Measurements from ENCODE around the gene LIN54. TPM values are rescaled to one million over a fixed set of nuclear protein-coding genes. Genes with fewer than 3 reads are reported as not detected.
A peak's percentile ranks its signal among the peaks of the same experiment; 100 is the strongest.
"Not testable (repeated sequence)": the region's sequence is repeated elsewhere in the genome, so short reads cannot be mapped to it uniquely, and the experiment has no call there.

LIN54 gene
- total RNA-seq, 1 experiment from 2014 or later = 17.5 TPM

GRCh38 chr4:82951196-82951595 is 59.4 kb downstream of the LIN54 start:
- DNase-seq (ENCODE audit: low spot score) = no peak

- DNase-seq (ENCODE audit: low spot score) = no peak
Measured at GRCh38 chr4:82948647-82949204, 61.9 kb downstream of the LIN54 start.

DNA sequence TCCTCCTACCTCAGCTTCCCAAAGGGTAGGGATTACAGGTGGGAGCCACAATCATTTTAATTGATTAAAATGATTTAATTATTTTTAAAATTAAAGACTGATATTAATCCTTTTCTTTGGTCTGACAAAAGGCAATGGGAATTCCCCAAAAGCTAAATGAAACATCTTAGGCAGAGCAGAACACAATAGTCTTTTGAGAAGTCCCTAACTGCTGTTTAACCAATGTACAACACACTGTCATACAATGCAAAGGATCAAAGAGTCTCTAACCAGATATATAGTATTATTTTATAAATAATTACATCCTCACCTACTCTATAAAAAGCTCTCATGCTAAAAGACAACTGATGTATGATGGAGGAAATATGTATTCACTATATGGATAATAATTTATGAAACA is 63.1 kb downstream of the LIN54 start:
- DNase-seq (ENCODE audit: low spot score) = no peak

DNA sequence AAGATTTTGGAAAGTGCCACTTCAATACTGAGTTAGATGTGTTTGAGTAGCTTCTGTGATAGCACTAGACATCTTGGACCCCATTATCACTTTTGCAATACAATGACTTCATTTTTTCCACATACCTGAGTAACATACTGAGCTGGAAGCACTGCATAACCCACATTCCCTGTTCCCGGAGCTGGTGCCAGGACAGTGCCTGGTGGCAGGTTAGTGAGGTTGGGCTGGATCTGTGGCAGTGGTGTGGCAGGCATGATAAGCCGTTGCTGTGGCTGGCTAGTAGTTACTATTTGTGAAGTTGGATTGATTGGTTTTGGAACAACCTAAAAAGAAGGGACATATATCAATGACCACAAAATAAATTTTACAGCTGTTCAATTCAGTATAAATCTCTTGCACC is 71.2 kb downstream of the LIN54 start:
- no peak for DNase-seq (ENCODE audit: low spot score)

DNA sequence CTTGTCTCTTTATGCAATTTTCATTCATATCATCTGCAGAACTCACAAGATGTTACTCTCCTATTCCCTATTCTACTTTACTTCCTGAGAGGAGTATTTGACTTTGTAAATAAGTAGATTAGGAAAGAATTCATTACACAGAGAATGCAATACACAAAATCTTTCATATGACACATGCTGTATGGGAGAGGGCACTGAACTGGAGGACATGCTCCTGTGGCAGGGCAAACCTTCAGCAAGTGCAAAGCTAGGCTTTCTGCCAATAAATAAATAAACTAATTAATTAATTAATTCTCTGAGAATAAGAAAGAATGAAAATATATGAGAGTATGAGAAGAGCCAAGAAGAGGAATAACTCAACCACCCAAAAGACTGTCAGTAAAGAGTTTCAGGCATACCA is 76.2 kb downstream of the LIN54 start:
- DNase-seq (ENCODE audit: low spot score) = no peak

DNA sequence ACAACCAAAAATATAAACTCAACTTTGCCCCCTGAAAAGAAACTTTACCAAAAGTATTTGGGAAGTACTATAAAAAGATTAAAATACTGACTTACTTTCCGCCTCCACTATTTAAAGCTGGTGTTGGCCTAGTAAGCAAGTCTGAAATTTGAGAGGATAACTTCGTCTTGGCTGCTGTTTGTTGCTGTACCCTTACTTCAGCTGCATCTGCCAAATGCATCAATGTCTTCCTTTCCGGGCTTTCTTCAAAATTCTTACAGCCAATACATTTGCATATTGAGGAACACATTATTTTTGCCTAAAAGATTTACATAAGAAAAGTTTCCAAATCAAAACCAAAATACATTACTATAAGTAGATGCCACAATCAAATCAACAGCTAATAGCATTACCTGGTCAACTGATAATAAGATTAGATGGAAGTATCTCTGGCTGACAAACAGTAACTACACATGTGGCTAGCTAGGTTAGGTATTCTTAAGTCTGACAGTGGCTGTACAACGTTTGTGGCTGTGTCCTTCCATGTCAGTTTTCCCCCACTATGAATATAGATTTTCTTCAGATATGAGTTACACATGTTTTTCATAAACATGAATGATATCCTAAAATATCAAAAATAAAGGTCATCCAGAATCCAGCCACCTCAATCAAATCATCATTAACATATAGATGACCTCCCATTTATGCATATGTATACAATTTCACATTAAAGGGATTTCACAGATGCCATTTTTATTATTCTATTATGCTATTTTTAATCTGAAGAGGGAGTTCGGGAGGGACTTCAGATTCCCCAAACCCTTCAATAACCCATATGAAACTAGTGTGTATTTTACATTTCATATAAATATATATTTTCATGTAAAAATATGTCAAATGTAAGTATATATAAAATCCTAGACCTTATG is 79.5 kb downstream of the LIN54 start:
- DNase-seq (ENCODE audit: low spot score) = no peak

GRCh38 chr4:82921795-82922194 is 88.8 kb downstream of the LIN54 start:
- DNase-seq (ENCODE audit: low spot score) = no peak

DNA sequence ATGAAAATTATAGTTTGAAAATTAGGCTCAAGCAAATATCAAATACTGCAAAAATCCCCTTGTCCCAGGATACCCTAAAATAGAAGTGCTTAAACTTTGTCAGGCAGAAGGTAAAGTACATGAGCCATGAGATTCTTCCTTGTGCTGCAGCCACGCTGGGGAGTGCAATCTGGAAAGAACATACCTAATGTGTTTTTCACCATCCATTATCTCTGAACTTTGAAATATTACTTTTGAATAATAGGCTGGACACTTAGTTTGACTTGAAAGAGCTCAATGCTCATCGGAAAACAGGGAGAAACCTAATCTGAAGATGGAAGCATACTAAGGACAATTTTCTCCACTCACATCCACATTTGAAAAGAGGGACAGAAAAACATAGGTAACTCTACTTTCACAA is 91.2 kb downstream of the LIN54 start:
- no peak for DNase-seq (ENCODE audit: low spot score)

- no peak for DNase-seq (ENCODE audit: low spot score)
Measured at GRCh38 chr4:82918091-82918490, 92.5 kb downstream of the LIN54 start.

GRCh38 chr4:82913968-82914367 is 96.7 kb downstream of the LIN54 start:
- DNase-seq (ENCODE audit: low spot score) = not testable (repeated sequence)

DNA sequence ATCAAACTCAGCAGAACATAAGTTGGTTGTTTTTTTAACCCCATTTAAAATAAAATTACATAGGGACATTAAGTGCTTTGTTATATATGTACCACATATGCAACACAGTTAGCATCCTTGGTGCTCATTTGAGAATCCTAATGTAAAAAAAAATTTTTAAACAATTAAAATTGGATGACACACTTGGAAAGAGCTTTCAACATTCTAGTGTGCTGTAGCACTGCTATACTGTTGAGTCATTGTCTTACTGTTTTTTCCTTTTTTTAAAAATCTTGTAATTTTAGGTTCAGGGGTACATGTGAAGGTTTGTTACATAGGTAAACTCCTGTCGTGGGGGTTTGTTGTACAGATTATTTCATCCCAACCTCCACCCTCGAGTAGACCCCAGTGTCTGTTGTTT is 97.3 kb downstream of the LIN54 start:
- no peak for DNase-seq (ENCODE audit: low spot score)

DNA sequence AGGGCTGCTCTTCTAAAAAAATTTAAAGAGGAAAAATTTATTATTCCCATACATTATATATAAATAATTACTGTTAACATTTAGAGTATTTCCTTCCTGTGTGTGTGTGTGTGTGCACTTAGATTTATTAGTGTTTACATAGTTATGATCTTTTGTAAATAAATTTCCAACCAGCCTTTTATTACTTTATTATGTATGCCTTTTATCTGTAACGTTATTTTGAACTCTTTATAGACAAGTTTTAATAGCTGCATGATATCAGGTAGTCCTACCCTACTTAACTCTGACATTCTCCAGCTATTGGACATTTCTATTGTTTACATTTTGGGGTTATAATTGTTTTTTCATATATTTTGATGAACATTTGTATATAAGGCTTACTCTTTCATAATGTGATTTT is 101.3 kb downstream of the LIN54 start:
- no peak for DNase-seq (ENCODE audit: low spot score)

DNA sequence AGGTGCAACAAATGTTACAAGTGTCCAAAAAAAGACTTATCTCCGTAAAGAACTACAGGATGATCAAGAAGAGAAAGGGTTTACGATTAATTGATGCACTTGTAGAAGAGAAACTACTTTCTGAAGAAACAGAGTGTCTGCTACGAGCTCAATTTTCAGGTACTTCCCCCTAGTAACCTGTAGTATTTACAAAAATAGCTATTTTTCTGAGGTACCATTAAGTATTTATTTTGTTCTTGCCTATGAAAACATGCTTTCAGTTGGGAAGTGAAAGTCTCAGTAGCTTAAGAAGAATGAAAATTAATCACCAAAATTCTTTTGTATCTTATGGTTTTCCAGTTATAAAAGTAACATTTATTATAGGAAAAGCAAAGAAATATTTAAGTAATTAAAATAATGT is 104.2 kb downstream of the LIN54 start:
- no peak for DNase-seq (ENCODE audit: low spot score)

- DNase-seq (ENCODE audit: low spot score) = peak; percentile 19
Measured at GRCh38 chr4:82905205-82905604, 105.4 kb downstream of the LIN54 start.

DNA sequence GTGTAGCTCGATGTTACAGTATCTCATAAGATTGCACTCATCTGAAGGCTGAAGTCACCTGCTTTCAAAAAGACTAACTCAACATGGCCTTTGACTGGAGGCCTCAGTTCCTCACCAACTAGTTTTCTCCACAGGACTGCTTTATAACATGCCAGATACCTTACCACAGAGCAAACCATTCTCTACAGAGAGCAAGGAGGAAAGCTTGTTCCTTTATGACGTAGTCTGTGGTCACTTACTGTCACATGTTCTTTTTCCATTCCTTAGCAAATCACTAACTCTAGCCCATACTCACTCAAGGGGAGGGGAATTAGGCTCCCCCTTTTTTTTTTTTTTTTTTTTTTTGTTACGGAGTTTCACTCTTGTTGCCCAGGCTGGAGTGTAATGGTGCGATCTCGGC is 106.9 kb downstream of the LIN54 start:
- no peak for DNase-seq (ENCODE audit: low spot score)

GRCh38 chr4:82901183-82901718 is 109.4 kb downstream of the LIN54 start:
- no peak for DNase-seq (ENCODE audit: low spot score)

- peak; percentile 99 for DNase-seq (ENCODE audit: low spot score)
Measured at GRCh38 chr4:82900411-82901182, 110.0 kb downstream of the LIN54 start, which contains the start of gene THAP9. Gene THAP9 (plus strand): TSS chr4:82900735. CDS start chr4:82900803, 68 bp downstream.

- no peak for DNase-seq (ENCODE audit: low spot score)
Measured at GRCh38 chr4:82900066-82900410, 110.6 kb downstream of the LIN54 start.

DNA sequence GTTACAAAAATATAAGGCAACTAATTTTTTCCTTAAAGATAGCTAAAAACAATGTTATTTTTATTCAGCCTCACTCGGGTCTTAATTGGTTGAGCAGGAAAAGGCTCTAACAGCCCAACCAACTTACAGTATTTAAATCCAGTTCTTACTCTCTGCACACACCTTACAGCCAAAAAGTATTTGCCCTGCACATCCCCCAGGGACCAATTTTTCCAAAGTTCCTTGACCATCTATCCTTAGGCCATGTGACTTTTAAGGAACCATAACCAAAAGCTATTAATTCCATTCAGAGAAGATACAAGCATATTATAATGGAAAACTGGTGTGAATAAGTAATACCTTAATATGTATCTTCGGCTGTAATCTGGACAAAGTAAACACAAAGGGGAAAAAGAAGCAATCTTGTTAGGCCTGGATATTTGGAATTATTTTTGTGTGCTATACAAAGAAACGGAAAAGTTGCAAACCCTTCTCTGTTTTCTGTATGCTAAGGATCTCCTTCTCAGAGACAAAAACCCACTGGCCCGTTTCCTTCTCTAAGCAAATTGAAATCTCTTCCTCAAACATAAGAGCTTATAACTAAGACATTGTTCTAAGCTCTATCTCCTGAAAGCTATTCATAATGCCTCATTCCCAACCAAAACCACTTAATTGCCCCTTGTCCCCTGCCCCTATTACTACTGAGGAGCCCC is 111.1 kb downstream of the LIN54 start:
- no peak for DNase-seq (ENCODE audit: low spot score)

DNA sequence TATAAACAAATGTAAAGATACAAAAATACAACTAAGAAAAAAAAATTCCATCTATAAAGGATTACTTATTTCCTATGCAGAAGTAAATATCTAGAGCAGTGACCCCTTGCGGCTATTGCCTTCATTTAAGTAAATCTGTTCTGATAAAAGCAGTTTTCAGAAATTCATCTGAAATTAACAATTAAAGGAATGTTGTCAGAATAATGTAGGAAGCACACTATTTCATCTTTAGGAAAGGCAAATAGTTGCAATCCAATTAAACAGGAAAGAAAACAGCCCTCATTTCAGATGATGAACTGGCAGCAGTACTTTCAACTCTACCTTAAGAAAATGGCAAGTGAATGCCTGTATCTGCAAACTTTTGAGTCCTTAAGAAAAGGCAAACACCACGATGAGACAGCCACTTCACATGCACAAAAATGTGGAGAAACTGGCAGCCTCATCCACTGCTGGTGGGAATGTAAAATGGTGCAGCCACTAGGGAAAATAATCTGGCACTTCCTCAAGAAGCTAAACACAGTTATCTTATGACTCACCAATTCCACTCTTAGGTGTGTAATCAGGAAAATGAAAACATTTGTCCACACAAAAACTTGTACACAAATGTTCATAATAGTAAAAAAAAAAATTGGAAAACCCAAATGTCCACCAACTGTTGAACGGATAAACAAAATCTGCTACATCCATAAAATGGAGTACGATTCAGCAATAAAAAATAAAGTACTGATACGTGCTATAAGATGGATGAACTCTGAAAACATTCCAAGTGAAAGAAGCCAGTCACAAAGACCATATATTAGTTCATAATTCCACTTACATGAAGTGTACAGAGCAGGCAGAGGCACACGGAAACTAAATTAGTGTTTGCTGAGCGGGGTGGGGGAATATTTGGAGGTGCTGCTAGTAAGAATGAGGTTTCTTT is 112.0 kb downstream of the LIN54 start:
- DNase-seq (ENCODE audit: low spot score) = peak; percentile 54
